Measurements from ENCODE around the gene AACS.

DNA sequence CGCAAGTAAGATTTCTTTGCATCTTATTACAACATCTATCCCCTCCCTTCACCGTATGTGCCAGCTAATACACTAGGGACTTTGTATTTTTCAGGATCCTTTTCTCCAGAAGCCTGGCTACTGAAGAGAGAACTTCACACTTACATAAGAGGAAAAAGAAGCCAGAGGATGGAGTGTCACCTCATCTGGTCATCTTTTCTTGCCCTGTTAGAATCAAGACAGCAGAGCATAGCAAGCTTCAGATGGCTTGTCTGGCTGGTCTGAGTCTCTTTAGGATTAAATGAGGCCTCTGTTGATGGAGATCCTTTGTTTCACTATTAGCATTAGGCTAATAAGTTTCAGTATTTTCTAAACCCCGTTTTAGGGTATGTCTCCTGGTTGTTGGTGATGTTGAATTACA lies 14.4 kb upstream of the AACS start:
- TF ChIP-seq, protein P1, sequence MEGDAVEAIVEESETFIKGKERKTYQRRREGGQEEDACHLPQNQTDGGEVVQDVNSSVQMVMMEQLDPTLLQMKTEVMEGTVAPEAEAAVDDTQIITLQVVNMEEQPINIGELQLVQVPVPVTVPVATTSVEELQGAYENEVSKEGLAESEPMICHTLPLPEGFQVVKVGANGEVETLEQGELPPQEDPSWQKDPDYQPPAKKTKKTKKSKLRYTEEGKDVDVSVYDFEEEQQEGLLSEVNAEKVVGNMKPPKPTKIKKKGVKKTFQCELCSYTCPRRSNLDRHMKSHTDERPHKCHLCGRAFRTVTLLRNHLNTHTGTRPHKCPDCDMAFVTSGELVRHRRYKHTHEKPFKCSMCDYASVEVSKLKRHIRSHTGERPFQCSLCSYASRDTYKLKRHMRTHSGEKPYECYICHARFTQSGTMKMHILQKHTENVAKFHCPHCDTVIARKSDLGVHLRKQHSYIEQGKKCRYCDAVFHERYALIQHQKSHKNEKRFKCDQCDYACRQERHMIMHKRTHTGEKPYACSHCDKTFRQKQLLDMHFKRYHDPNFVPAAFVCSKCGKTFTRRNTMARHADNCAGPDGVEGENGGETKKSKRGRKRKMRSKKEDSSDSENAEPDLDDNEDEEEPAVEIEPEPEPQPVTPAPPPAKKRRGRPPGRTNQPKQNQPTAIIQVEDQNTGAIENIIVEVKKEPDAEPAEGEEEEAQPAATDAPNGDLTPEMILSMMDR (IDR thresholded peaks at IDR 0.05) = no peak
- TF ChIP-seq POLR2A (IDR thresholded peaks at IDR 0.05) = no peak

Measured in thyroid gland (tissue), 4 donors.